ENCODE measurements around the gene NR5A2.

The NR5A2 gene

GRCh38 chr1:200096774-200097173 is 69.3 kb downstream of the NR5A2 start:
- H3K4me3 ChIP-seq (replicated peaks; ENCODE audit: low read depth, low read length): no peak overlapping the region
- TF ChIP-seq, protein P1, sequence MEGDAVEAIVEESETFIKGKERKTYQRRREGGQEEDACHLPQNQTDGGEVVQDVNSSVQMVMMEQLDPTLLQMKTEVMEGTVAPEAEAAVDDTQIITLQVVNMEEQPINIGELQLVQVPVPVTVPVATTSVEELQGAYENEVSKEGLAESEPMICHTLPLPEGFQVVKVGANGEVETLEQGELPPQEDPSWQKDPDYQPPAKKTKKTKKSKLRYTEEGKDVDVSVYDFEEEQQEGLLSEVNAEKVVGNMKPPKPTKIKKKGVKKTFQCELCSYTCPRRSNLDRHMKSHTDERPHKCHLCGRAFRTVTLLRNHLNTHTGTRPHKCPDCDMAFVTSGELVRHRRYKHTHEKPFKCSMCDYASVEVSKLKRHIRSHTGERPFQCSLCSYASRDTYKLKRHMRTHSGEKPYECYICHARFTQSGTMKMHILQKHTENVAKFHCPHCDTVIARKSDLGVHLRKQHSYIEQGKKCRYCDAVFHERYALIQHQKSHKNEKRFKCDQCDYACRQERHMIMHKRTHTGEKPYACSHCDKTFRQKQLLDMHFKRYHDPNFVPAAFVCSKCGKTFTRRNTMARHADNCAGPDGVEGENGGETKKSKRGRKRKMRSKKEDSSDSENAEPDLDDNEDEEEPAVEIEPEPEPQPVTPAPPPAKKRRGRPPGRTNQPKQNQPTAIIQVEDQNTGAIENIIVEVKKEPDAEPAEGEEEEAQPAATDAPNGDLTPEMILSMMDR (IDR thresholded peaks at IDR 0.05; ENCODE audit: low read length, missing control alignments): no peak
- no peak for DNase-seq (ENCODE audit: low read depth)

GRCh38 chr1:200099040-200099439 is 71.5 kb downstream of the NR5A2 start:
- peak; percentile 55 for DNase-seq (ENCODE audit: low read depth)
- no peak overlapping the region for H3K4me3 ChIP-seq (replicated peaks; ENCODE audit: low read depth, low read length)
- TF ChIP-seq, protein P1 (IDR thresholded peaks at IDR 0.05; ENCODE audit: low read length, missing control alignments): no peak

GRCh38 chr1:200103966-200104583 is 76.6 kb downstream of the NR5A2 start:
- TF ChIP-seq, protein P1 (IDR thresholded peaks at IDR 0.05; ENCODE audit: low read length, missing control alignments): no peak
- H3K4me3 ChIP-seq (replicated peaks; ENCODE audit: low read depth, low read length): no peak overlapping the region
- DNase-seq (ENCODE audit: low read depth): peak; percentile 24

- H3K4me3 ChIP-seq (replicated peaks; ENCODE audit: low read depth, low read length): no peak overlapping the region
- TF ChIP-seq, protein P1 (IDR thresholded peaks at IDR 0.05; ENCODE audit: low read length, missing control alignments): no peak
These were observed 79.5 kb downstream of the NR5A2 start for GRCh38 chr1:200107004-200107470.

GRCh38 chr1:200108659-200109058 is 81.1 kb downstream of the NR5A2 start:
- no peak overlapping the region for H3K4me3 ChIP-seq (replicated peaks; ENCODE audit: low read depth, low read length)
- no peak for DNase-seq (ENCODE audit: low read depth)

More at GRCh38 chr1:200107004-200107470, 79.5 kb downstream of the NR5A2 start:
- DNase-seq (ENCODE audit: low read depth): no peak

GRCh38 chr1:200112290-200112689 is 84.8 kb downstream of the NR5A2 start:
- H3K4me3 ChIP-seq (replicated peaks; ENCODE audit: low read depth, low read length): no peak overlapping the region
- DNase-seq (ENCODE audit: low read depth): no peak
- TF ChIP-seq, protein P1 (IDR thresholded peaks at IDR 0.05; ENCODE audit: low read length, missing control alignments): no peak

More at GRCh38 chr1:200108659-200109058, 81.1 kb downstream of the NR5A2 start:
- TF ChIP-seq, protein P1 (IDR thresholded peaks at IDR 0.05; ENCODE audit: low read length, missing control alignments): no peak

DNA sequence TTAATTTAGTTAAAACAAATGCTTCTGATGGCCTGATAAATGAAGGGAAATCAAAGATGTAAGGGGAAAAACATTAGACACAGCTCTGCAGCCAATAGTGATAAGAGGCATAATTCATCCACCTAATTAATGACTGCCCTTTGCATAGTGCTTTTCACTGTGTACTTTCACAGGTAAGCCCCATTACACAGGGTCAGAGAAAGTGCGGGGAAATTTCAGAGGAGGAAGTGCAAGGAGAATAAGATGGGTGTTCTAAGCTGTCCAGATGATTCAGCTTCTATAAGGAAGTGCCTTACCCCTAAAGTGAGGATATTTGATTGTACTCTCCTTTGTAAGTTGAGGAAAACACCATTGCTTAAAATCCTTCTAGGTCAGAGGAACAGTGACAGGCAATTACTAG is 88.0 kb downstream of the NR5A2 start:
- DNase-seq (ENCODE audit: low read depth): no peak
- TF ChIP-seq, protein P1 (IDR thresholded peaks at IDR 0.05; ENCODE audit: low read length, missing control alignments): no peak

More for the DNA sequence above, 88.0 kb downstream of the NR5A2 start:
- H3K4me3 ChIP-seq (replicated peaks; ENCODE audit: low read depth, low read length): no peak overlapping the region

All from fibroblast of pulmonary artery (primary cell).